Measurements from ENCODE around the gene VPS39.

DNA sequence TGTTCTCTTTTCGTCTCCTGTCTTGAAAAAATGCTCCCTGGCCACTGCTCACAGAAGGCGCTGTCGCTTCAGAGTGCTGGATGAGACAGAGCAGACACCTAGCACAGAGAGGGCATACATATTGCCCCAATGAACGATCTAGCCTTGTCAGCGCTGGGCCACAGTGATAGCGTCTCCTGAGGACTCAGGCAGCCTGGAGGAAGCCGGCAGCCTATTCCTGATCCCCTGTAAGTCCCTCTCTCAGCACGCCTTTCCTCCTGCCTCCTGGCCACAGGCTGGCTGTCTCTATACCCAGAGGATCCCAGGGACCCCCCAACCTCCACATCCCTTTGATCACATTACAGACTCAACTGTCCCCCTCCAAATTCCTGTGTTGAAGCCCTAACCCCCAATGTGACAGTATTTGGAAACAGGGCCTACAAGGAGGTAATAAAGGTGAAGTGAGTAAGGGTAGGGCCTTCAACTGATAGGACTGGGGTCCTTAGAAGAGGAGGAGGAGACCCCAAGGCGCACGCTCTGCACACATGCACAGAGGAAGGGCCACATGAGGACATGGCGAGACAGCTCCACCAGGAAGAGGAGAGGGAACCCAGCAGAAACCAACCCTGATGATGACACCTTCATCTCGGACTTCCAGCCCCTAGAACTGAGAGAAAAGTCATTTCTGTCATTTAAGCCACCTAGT, 59.2 kb downstream of the VPS39 start:
- TF ChIP-seq, protein P1, sequence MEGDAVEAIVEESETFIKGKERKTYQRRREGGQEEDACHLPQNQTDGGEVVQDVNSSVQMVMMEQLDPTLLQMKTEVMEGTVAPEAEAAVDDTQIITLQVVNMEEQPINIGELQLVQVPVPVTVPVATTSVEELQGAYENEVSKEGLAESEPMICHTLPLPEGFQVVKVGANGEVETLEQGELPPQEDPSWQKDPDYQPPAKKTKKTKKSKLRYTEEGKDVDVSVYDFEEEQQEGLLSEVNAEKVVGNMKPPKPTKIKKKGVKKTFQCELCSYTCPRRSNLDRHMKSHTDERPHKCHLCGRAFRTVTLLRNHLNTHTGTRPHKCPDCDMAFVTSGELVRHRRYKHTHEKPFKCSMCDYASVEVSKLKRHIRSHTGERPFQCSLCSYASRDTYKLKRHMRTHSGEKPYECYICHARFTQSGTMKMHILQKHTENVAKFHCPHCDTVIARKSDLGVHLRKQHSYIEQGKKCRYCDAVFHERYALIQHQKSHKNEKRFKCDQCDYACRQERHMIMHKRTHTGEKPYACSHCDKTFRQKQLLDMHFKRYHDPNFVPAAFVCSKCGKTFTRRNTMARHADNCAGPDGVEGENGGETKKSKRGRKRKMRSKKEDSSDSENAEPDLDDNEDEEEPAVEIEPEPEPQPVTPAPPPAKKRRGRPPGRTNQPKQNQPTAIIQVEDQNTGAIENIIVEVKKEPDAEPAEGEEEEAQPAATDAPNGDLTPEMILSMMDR (IDR thresholded peaks at IDR 0.05; ENCODE audit: extremely low read depth in 1 of 2, insufficient read depth in 1 of 2, low read depth in 1 of 2, low read length in 2 of 2), result no peak
- TF ChIP-seq EZH2 (IDR thresholded peaks at IDR 0.05; ENCODE audit: borderline replicate concordance, low read depth, low read length, severe bottlenecking), result no peak
- no peak for TF ChIP-seq POLR2A (IDR thresholded peaks at IDR 0.05; ENCODE audit: low read depth, low read length)
- TF ChIP-seq GATA2 (IDR thresholded peaks at IDR 0.05; ENCODE audit: insufficient read depth, insufficient read length, low read depth, low read length), result no peak
